Right ventricle myocardium inferior (tissue), 1 donor: ENCODE measurements around the gene EHD1. TPM values are rescaled to one million over a fixed set of nuclear protein-coding genes. Genes with fewer than 3 reads are reported as not detected.

Experiments used
- ATAC-seq: fragments of 200-7000 bp; cut with Tn5 transposase; one replicate; pipeline ENCODE4 v1.9.1; 2020; ENCODE audit warnings: mild to moderate bottlenecking, moderate library complexity
- DNase-seq: peaks from one replicate; pipeline ENCODE4 v3.0.0; 2021; ENCODE audit errors: missing footprints
- intact Hi-C: fragments of 100-400 bp; cut with DNase I; formaldehyde crosslinking; loops from one replicate; pipeline ENCODE4 v1.11.0; 2022
- total RNA-seq: library from RNA; stranded (reverse); fragmentation: NEBNext Ultra II Directional; extraction: Animal tissue kit (Norgen Biotek cat#: 25700); gene quantifications from one replicate; pipeline ENCODE4 v1.2.1, GENCODE V29; 2021
- donor health status: DM: no; HTN: yes; CAD: no; lungs with severe emphysema.

Gene EHD1
- total RNA-seq, 1 donor from 2014 or later, result 56.0 TPM

DNA sequence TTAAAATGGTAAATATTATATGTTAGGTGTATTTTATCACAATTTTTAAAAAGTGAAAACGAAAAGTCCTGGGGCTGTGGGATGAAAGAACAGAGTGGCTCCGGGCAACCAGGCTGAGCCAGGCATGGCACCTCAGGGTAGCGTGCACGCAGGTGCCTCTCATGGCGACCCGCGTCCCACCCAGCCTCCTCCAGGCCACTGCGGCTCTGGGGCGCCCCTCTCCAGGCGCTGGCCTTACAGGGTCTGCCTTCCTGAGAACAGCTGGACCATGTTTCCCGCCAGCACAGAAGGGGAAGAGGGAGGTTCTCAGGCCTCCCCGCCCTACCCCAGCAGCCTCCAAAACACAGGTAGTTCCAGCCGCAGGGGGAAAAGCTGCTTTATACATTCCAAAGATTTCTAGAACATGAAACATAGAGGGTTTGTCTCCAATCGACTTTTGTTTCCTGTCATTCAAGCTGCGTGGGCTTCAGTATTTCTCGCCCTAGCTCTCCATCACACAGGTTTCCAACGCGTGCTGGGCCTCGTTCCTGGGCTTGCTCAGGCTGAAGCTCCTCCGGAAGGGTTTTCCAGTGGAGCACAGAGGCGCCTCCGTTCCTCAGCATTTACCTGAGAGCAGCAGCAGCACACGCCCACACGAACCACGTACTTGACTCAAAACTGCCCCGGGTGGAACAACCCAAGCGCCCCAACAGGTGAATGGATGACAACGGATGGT, 10.5 kb downstream of the EHD1 start:
- intact Hi-C loops, result no loop called here
- DNase-seq, result no peak
- no peak for ATAC-seq

DNA sequence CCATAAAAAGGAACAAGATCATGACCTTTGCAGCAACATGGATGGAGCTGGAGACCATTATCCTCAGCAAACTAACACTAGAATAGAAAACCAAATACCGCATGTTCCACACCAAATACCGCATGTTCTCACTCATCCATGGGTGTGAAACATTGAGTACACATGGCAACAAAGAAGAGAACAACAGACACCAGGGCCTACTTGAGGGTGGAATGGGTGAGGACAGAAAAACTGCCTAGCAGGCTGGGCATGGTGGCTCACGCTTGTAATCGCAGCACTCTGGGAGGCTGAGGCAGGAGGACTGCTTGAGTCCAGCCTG, 12.3 kb downstream of the EHD1 start:
- ATAC-seq (no peak), DNase-seq (no peak)
- intact Hi-C loops, result no loop called here

DNA sequence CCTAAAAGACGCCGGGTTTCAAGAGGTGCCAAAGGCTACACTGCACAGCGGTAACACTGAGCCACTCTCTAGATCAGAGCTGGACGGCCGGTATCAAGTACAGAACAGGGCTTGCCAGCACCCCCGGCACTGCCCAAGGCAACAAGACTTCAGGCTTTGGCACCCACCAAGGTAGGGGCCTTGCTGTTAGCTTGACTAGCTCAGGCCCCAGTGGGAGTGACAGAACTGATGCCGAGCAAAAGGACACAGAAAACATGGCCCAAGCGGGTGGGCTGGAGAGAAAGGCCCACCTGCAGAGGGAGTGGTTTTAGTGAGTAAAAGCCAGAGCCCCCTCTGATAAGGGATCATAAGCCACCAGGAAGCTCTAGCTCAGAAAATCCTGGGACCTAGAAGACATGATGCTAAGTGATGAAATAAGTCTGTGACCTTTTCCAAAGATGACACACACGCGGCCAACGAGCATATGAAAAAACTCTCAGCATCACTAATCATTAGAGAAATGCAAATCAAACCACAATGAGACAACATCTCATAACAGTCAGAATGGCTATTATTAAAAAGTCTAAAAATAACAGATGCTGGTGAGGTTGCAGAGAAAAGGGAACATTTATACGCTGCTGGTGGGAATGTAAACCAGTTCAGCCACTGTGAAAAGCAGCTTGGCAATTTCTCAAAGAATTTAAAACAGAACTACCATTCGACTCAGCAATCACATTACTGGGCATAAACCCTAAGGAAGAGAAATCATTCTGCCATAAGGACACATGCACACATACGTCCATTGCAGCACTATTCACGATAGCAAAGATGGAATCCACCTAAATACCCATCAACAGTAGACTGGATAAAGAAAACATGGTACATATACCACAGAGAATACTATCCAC, 12.9 kb downstream of the EHD1 start:
- ATAC-seq, result no peak
- DNase-seq, result no peak
- intact Hi-C loops, result no loop called here

DNA sequence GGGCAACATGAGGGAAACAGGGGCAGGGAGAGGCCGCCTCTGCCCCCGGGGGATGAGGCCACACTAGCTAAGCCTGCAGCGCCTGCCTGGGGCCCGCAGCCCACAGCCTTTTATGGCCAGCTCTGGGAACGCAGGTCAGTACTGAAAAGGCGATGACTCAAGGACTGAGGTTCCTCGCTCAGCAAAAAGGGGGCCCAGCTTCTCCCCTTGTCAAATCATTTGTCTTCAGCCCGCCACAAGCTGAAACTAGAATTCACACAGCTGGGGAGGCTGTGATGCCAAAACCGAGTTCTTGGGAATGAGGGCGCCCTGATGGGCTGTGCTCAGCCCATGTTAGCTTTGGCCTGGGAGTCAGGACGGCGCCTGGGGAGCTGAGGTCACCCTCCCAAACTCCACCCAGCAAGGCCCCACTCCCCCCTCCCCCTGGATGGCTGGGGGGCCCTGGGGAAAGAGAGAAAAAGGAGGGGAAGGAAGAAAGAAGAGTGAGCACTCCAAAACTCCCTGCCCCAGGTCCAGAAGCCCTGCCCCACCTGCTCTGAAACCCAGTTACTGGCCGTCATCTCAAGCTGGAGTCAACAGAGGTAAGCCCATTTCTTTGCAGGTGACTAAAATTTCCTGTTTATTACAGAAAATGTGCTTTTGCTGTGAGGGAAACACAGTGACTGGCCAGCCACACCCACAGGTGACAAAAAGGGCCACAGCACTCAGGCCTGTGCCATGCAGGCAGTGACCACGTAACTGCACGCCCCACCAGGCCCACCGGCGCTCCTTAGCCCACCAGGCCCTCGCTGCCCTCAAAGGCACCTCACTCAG, 13.7 kb downstream of the EHD1 start:
- ATAC-seq, result peak; percentile 85

DNA sequence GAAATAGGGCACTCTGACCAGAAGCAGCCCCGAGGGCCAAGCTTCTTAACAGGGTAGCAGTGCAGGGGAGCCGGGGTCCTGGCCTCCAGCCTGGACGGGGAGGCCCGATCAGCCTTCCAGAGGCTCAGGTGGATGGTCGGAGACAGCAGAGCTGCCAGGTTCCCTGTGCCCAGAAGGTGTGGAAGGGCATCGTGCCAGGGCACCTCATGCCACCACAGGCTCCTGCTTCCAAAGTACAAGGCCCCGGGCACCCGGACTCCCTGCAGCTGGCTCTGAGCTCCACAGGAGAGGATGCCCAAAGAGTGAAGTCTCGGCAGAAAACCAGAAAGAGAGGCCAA, 14.3 kb downstream of the EHD1 start:
- DNase-seq, result no peak
- peak; percentile 4 for ATAC-seq
- intact Hi-C loops, result loop anchor here (1.0 kb wide), 1 partner anchor 12 kb away; no protein-coding TSS in a partner anchor

More for the DNA sequence above, 13.7 kb downstream of the EHD1 start:
- intact Hi-C loops, result loop anchor here (1.0 kb wide), 1 partner anchor 12 kb away; no protein-coding TSS in a partner anchor
- peak; percentile 84 for DNase-seq

DNA sequence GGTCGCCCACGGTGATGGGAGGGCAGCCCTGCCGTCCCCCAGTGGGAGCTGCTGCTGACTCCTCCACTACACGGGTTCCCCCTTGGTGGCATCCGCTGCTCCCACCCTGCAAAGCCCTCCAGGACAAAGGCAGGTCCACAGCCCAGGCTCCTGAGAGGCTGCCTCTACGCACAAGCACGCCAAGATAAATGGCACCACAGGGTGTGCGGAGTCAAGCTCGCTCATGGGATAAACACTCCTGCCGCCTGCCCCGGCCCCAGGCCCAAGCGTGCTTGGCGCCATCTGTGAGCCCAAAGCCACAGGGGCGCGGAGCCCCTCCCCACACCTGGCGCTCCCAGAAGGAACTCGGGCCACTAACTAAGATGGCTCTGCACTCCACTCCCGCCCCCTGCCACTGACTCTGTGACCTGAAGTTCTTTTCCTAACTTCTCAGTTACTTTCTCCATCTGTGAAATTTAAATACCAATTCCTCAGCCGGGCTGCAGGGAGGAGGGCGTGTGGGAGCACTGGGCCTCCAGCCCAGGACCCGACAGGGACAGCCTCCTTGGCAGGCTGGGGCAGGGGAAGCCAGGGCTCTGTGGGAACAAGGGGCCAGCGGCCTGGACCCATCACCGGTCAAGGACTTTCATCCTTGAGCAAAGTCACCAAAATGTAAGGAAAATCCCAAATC, 14.9 kb downstream of the EHD1 start:
- DNase-seq (no peak), ATAC-seq (peak; percentile 46)
- intact Hi-C loops, result loop anchor here (1.0 kb wide), 1 partner anchor 13 kb away; no protein-coding TSS in a partner anchor

DNA sequence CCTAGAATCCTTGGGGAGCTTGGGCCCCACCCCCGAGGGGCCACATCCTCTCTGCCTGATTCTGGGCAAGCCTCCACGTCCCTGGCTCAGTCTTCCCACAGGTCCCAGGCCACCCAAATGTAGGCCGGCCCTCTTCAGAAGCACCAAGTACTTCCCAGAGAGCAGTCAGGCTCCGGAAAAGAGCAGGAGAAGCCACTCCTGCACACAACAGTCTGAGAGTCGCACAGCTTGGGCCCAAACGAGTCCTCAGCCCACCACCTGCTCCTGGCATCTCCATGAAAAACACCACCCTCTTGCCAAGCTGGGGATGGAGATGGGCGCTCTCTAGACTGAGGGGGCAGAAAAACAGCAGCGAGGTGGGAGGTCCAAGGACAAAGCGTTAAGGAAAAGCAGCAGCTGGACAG, 15.4 kb downstream of the EHD1 start:
- DNase-seq (peak; percentile 83), ATAC-seq (peak; percentile 3)
- intact Hi-C loops, result no loop called here

DNA sequence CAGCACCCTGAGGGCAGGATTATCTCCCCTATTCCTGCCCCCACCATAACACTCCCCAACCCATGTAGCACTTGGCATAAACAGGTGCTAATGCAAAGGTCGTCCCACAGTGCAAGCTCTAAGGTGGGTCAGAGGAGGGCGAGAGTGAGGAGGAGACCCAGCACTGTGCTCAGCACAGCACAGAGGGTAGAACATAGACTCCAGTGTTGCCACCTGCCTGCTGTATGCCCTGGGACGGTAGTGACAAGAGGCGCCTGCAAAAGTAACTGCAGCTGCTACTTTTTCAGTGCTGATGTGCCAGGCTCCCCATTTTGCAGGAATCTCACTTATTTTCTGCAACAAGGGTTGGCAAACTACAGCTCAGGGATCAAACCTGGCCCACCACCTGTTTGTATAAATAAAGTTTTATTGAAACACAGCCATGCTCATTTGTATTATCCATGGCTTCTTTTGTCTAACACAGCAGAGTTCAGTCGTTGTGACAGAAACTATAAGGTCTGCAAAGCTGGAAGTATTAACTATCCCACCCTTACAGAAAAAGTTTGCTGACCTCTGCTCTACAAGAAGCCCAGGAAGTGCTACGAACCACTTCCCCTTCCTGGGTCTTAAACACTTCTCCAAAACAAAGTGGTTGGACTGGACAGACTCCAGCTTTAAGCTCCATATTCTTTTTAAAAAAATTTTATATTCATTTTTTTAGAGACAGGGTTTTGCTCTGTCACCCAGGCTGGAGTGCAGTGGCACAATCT, 17.0 kb downstream of the EHD1 start:
- DNase-seq, result no peak
- ATAC-seq, result no peak
- intact Hi-C loops, result no loop called here

DNA sequence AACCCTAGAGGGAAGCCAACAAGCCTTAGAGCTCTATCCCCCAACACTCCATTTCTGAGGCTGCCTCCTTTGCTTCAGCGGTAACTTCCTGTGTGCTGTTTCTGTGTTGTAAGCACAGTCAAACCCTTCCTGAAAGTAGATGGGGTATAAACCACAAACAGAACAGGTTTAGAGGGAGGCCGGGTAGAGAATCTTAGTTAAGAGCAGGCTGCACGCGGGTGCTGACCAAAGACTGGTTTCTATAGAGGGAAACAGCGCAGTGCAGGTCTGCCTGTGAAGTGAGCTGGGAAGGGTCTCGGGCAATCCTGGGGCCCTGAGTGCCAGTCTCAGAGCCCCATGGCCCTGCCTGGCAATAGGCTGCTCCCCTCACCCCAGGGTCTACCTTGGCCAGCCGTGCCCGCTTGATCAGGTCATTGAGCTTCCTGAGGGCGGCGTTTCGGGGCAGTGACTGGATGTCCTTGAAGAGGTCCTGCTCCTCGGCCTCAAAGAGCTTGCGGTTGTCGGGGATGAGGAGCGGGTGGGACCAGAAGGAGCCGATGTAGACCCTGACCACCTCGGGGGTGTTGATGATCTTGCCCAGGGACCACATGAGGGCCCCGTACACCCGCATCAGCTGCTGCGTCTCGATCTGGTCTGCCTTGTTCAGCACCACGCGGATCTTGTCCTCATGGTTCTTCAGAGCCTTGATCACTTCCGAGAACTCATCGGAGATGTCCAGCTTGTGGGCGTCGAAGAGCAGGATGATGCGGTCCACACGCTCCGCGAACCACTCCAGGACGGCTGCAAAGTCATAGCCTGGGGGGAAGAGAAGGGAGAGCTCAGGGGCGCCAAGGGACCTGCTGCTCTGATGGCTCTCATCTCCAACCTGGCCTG, 18.6 kb downstream of the EHD1 start:
- ATAC-seq (no peak), DNase-seq (no peak)
- intact Hi-C loops, result no loop called here

DNA sequence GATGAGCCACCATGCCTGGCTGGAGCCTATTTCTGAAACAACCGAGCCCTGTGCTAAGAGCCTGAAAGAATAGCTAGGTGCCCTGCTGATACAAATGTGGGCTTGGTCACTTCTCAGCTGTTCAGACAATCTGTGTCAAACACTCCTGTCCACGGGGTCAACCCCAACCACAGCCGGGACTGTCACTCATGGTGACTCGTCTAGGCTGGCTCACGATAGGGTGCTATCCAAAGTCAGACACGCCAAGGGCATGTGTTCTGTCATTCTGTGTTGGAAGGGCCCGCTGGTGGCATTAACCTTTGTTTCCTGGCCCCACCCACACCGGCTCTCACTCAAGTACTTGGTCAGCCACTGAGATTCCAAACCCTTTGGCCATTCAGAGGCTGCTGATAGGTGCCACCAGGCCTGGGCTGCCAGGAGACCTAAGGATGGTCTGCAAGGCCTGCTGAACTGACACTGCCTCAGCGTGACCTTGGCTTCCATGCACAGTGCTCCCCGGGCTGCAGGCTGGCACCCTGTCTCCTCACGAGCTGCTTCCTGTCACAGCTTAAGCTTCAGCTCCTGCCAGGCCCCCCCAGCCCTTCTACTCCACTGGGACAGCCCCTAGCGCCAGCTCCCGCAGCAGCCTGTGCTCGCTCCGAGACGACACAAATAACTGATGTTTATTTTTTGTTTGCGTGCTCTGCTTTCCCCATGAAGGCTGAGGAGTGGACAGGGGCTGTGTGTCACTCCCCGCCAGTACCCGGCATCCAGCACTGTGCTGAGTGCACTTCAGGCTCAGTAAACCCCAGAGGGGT, 19.8 kb downstream of the EHD1 start:
- intact Hi-C loops, result no loop called here
- DNase-seq, result peak; percentile 75
- ATAC-seq, result peak; percentile 71

DNA sequence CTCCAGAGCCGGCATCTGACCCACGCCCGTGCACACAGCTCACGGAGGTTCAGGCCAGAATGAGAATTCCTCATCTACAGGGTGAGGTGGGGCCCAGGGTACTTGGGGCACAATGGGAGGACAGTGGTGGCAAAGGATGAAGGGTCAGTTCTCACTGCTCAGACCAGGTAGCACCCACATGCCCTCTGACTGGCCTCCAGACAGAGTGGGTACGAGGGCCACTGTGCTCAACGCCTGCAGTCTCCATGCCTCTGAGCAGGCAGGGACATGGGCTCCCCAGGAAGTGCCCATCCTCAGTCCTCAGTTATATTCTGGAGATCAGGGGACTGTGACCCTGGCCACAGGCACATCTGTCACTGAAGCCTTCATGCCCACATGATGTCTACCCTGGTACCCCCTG, 20.9 kb downstream of the EHD1 start:
- intact Hi-C loops, result no loop called here
- no peak for ATAC-seq
- no peak for DNase-seq

DNA sequence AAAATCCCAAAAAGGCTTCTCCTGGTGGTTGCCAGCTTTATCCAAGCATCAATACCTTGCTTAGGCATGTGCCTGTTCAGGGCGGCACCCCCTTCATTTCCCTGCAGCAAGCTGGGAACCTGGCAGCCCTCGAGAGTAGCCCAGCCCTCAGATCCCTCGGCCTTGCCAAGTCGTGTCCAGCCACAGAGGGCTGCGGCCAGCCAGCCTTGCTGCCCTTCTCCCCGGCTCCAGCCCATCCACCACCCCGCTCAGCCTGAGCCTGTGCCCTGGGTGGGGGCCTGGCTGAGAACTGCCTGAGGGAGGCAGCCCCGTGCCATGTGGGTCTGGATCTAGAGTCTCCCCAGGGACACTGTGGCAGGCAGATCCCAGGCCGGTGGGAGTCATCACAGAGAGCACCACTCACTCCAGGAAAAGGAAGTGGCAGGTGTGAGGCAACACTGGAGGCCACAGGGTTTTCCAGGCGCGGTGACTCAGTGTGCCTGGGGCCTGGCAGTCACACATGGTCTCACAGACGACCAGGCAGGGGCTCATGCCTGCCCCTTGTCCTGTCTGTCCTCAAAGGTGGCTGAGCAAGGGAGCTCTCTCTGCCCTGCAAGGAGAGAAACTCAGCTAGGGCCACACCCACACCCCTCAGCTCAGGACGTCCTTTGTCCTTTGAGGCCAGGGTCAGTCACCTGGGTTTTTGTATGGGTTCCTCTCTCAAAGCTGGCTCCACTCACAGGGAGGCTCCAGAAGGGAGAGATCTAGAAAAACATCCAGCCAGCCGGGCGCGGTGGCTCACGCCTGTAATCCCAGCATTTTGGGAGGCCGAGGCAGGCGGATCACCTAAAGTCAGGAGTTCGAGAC, 21.8 kb downstream of the EHD1 start:
- ATAC-seq (peak; percentile 9), DNase-seq (peak; percentile 81)
- intact Hi-C loops, result no loop called here

DNA sequence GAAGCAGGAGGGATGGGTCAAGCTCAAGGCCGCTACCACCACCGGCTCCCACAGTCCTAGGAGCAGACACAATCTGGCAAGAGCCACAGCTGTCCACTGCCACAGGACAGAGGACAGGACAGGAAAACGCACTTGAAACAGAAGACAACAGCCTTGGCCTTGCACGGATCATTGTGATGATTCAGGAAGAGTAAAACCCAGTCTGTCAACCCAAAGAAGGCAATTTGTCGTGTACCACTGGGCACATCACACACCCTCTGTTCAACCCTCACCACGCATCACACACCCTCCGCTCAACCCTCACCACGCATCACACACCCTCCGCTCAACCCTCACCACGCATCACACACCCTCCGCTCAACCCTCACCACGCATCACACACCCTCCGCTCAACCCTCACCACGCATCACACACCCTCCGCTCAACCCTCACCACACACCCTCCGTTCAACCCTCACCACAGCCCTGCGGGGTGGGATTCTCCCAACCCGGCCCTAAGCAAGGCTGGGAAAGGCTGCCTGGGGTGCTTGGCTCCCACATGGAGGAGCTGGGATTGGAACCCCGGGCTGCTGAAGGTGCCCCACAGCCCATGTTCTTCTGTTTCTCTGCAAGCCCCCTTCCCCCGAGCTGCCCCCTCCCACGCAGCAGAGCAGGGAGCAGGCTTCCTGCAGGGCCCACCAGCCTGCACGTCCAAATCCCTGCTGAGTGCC, 22.7 kb downstream of the EHD1 start:
- intact Hi-C loops, result loop anchor here (2.0 kb wide), 1 partner anchor 23 kb away; the partner anchor contains the start of gene EHD1
- DNase-seq, result no peak
- ATAC-seq, result no peak

DNA sequence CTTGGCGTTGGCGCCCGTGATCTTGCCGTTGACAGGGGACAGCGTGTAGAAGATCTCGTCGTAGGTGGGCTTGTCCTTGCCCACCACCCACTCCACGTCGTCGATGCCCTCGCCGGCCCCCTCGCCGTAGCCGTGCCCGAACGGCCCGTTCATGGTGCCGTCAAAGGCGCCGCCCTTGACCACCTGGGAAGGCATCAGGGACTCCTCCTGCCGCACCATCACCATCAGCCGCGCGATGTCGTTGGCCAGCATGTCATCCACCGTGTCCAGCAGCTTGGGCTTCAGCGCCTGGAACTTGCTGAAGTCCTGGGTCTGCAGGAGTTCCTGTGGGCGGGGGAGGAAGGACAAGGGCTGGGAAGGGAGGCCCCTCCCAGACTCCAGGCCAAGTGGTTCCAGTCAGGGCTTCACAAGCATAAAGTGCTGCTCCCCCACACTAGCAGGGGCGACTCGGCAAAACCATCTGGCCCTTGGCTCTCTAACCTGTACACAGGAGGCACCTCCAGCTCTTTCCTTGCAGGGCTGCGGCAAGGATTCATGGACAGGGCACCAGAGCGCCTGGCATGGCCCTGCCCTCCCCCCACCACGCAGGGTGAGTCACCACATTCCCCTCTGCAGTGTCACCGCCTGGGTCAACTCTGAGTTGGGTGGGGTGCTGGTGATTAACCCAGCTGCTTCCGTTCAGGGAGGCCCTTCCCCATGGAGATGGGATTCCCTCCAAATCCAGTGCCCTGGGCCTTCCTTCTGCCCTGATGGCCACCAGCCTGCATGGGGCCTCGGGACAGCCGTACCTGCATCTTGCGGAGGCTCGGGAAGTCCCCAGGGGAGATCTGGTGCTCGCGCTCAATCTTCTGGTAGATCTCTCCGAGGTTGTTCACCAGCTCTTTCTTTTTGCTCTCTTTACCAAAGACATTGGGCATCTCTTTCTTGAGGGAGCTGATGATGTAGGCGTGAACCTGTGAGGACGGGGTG, 23.6 kb downstream of the EHD1 start:
- intact Hi-C loops, result loop anchor here (2.0 kb wide), 1 partner anchor 24 kb away; the partner anchor contains the start of gene EHD1
- DNase-seq (peak; percentile 89), ATAC-seq (peak; percentile 66)
